GM19395 (cell line): ENCODE measurements around the gene DCXR.
"Not testable (repeated sequence)": the region's sequence is repeated elsewhere in the genome, so short reads cannot be mapped to it uniquely, and the experiment has no call there.

ENCODE experiments used
- ATAC-seq: cut with Tn5 transposase; IDR thresholded peaks from one replicate; pipeline ENCODE4 v1.9.1; 2021; ENCODE audit warnings: mild to moderate bottlenecking, moderate library complexity; ENCODE audit not compliant: unreplicated experiment

DCXR gene

GRCh38 chr17:82042649-82043048 lies 5.2 kb upstream of the DCXR start:
- ATAC-seq = no peak

GRCh38 chr17:82041144-82041814 lies 3.8 kb upstream of the DCXR start:
- ATAC-seq = no peak

GRCh38 chr17:82039695-82040299 lies 2.3 kb upstream of the DCXR start:
- ATAC-seq = no peak

GRCh38 chr17:82038796-82039409 lies 1.4 kb upstream of the DCXR start:
- ATAC-seq = not testable (repeated sequence)

- ATAC-seq = no peak
These were observed 345 bp upstream of the DCXR start for GRCh38 chr17:82037889-82038195.

- no peak for ATAC-seq
These were observed 834 bp downstream of the DCXR start for GRCh38 chr17:82036634-82037091.

- ATAC-seq = no peak
These were observed 1.4 kb downstream of the DCXR start for GRCh38 chr17:82035956-82036633.

- no peak for ATAC-seq
These were observed 2.0 kb downstream of the DCXR start for GRCh38 chr17:82035488-82035887.

- no peak for ATAC-seq
These were observed 3.0 kb downstream of the DCXR start for GRCh38 chr17:82034371-82035011.

GRCh38 chr17:82033359-82034085 lies 4.0 kb downstream of the DCXR start:
- no peak for ATAC-seq

- ATAC-seq = no peak
These were observed 5.4 kb downstream of the DCXR start for GRCh38 chr17:82031885-82032627.

GRCh38 chr17:82031303-82031884 lies 6.1 kb downstream of the DCXR start, which contains the start of gene RAC3:
Gene RAC3, plus strand, starts transcription at chr17:82031678. Its CDS starts 84 bp downstream, at chr17:82031762.
- no peak for ATAC-seq

- ATAC-seq = no peak
These were observed 6.8 kb downstream of the DCXR start for GRCh38 chr17:82030470-82031302.

- no peak for ATAC-seq
These were observed 7.5 kb downstream of the DCXR start for GRCh38 chr17:82029990-82030469.

GRCh38 chr17:82029391-82029790 lies 8.1 kb downstream of the DCXR start:
- no peak for ATAC-seq

GRCh38 chr17:82028966-82029365 lies 8.5 kb downstream of the DCXR start:
- no peak for ATAC-seq

GRCh38 chr17:82028246-82028645 lies 9.3 kb downstream of the DCXR start:
- ATAC-seq = no peak

- no peak for ATAC-seq
These were observed 11.9 kb downstream of the DCXR start for GRCh38 chr17:82025401-82026107.
